WI38 (cell line): ENCODE measurements around the gene EBF3.

ENCODE experiments used
- H3K4me3 ChIP-seq: 2 replicates; pipeline ENCODE4 v1.5.1; 2011; ENCODE audit warnings: low read depth, mild to moderate bottlenecking, control low read depth, low read length
- TF ChIP-seq, protein P1 (sequence below): IDR thresholded peaks from 2 replicates; pipeline ENCODE4 v1.5.1; 2012; ENCODE audit warnings: low read depth, mild to moderate bottlenecking, control low read depth, low read length

EBF3 gene

DNA sequence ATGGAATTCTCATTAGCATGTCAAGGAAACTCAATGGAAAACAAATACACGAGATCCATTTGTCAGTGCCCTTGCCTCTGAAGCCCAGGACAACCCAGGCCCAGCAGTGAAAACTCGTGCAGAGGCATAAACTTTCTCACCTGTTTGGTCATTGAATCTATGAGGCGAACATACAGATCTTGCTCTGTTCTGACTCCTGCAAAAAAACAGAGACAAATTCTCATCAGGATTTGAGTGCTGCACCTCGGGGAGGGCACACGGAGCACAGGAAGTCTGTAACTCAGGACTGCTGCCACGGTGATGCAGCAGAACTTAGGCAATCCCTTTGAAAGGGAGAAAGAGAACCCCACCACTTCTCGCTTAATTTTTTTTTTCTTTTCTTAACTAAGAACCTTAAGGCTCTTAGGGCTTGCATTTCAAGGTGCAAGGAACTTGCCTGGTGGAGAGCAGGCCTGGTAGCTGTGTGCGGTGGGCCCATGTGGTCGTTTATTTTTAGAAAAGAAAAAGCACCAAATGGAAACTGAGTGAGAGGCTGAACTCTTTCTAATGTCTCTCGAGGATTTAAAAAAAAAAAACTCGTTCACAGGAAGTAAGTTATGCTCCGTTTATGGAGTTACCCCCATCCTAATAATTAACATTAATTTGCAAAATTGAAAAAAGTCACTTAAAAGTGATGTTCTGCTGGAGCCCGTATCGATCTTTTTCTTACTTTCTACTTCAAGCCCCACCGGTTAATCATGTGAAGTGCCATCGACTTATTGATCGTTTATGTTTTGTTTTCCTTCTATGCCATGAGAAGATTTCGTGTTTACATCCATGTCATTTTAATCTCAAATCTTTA lies 1.8 kb downstream of the EBF3 start:
- peak overlapping the region; percentile 51 for H3K4me3 ChIP-seq
- TF ChIP-seq, protein P1, sequence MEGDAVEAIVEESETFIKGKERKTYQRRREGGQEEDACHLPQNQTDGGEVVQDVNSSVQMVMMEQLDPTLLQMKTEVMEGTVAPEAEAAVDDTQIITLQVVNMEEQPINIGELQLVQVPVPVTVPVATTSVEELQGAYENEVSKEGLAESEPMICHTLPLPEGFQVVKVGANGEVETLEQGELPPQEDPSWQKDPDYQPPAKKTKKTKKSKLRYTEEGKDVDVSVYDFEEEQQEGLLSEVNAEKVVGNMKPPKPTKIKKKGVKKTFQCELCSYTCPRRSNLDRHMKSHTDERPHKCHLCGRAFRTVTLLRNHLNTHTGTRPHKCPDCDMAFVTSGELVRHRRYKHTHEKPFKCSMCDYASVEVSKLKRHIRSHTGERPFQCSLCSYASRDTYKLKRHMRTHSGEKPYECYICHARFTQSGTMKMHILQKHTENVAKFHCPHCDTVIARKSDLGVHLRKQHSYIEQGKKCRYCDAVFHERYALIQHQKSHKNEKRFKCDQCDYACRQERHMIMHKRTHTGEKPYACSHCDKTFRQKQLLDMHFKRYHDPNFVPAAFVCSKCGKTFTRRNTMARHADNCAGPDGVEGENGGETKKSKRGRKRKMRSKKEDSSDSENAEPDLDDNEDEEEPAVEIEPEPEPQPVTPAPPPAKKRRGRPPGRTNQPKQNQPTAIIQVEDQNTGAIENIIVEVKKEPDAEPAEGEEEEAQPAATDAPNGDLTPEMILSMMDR = no peak

DNA sequence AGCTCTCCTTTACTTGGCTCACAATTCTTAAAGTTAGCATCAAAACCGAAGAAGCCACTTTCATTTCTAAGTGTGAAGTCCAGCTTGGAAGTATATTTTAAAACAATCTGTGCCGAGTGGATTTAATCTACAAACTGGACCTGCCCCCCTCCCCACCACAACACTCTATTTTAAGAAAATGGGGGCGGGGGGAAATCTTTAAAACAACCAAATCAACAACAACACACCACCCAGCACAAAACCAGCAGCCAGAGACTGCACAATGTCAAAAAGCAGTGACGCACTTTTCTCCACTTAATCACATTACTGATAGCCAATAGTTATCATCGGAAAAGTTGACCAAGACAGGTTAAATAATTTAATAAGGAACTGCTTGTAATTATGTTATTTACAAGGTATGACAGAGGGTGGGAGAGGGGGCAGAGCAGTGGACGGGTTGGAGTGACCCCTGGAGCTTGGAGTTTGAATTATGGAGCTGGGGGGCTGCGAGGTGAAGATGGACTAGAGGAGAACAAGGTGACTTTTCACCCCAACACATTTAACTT lies 2.8 kb downstream of the EBF3 start:
- TF ChIP-seq, protein P1 = no peak
- no peak overlapping the region for H3K4me3 ChIP-seq

DNA sequence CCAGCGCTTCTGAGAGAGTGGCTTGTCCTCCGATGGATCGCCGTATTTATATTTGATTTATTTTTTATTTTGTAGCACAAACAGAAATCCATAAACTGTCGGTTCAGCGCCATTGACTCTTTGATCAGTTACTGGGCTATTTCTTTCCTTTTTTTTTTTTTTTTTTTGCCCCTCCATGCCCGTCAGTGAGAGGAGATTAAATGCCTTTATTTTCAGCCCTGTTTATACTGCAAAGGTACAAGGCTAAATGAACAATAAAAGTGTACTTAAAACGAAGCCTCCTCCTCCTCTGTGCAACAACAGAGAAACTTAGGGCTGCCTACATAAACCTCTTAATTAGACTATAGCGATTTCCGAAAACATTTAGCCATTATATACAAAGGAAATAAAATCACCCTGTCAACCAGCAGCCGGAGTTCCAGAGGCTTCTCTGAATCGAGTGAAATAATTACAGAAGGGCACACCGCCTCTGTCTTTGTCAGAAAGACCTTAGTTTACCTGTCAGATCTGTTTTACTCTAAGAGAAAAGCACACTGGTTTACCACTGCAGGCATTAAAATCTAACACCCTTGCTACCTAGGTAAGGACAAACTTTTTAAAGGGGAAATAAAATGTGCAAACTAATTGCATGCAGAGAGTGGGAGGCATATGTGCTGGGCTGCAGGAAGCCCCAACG lies 3.5 kb downstream of the EBF3 start:
- no peak overlapping the region for H3K4me3 ChIP-seq
- TF ChIP-seq, protein P1 = no peak

DNA sequence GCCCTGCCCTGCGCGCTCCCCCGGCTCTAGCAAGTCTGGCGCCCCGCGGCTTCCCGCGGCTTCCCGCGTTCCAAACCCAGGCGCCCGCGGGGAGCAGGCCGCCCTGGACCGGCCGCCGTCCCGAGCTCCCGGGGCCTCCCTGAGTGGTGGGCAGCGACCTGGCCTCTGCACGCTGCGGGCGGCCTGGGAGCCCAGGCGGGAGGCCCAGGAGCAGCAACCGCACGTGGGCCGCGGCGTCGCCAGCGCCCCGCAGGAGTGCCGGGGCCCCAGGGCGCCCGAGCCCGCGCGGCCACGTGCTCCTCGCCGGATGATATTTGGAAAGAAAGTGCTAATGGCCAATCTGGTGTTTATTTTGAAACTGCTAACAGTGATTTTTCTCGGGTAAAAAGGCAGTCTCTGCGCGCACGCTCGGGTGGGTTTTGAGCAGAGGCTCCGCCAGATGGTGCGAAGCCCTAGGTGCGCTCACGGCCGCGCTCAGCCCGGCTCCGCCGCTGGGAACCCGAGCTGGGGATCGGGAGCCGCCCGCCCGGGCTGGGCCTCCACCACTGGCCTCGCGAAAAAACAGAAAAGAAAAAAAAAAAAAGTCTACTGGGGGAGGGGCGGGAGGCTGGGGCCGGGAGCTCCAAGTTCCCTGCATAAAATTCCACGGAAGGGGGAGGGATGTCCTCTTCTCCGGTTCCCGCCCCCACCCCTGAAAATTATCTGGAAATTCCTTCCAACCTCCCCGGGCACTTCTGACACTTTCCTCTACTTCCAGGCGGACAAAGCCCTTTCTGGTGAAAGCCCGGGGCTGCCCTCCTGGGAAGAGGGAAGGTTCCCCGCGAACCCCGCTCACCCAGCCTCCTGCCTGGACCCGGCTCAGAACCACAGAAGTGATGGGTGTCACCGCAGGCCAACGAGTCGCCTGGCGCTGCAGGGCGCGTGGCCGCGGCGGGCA lies 4.3 kb downstream of the EBF3 start:
- H3K4me3 ChIP-seq = no peak overlapping the region
- TF ChIP-seq, protein P1 = no peak

DNA sequence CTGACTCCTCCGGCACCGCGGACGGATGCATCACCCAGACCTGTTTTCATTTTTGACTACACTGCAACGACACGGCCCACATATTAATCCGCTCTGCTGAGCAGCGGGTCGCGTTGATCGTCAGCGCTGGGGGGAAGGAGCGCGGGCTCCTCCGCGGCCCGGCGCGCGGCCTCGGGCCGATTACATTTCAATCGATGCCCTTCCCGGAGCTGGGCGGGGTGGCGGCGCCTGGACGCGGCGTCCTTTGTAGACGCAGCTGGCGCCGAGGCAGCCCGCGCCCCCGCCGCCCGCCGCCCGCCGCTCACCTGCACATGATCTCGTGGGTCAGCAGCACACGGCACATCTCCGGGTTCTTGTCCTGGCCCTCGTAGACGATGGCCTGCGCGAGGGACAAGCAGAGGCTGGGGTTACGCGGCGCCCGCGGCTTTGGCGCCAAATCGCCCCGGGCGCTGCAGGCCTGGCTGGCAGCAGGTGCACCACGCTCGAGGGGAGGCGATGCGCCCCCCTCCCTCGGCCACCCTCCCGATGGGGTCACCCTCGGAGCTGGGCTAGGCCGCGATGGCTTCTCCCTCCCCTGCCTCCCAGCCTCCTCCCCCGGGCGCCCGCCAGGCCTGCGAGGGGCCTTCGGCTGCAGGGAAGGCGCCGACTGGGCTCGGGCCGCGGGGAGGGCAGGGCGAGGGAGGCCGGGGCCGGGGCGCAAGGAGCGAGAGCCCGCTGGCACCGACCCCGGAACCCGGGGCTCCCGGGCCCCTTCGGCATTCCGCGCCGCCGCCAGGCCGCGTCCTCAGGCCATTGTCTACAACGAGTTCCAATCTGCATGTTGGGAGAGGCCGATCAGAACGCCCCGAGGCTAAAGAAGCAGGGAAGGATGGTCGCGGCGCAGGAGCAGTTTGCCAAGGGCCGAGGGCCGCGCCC lies 5.2 kb downstream of the EBF3 start:
- TF ChIP-seq, protein P1 = no peak
- no peak overlapping the region for H3K4me3 ChIP-seq

DNA sequence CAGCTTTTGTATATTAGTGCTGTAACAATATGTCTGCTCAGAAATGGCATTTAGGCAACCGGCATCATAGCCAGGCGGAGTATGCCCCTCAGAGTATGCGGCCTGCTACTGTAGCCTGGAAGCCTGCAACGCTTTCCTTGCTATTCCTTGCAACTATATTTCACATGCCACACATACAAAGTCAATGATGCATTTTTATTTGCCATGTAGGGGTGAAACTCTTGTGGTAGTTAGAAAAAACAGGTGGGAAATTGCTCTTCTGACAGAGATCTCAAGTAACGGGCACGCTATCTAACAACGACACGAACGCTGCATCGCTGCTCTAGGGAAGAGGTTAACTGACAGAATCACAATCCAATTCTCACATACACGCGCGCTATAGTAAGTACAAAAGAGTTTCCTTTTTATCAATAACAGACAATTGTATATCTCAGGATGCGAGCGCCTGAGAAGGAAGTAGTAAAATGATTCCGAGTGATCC lies 5.9 kb downstream of the EBF3 start:
- H3K4me3 ChIP-seq = no peak overlapping the region
- TF ChIP-seq, protein P1 = no peak
